Endothelial cell of umbilical vein (primary cell): ENCODE measurements around the gene HCLS1. TPM values are rescaled to one million over a fixed set of nuclear protein-coding genes. Genes with fewer than 3 reads are reported as not detected.

Source experiments
- BruUV-seq: library from RNA; stranded (reverse); fragments of 400-500 nt; replicated peaks from 2 replicates; lab custom pipeline; 2021; lab: Mats Ljungman, UMichigan
- CTCF ChIA-PET: fragments of 300-600, 350-600 bp; sonication (Branson Sonifier 250); formaldehyde crosslinking; loops from one replicate; lab custom pipeline; 2021; ENCODE audit warnings: antibody characterized with exemption, inconsistent platforms; lab: Charles Lee
- POLR2A ChIA-PET: fragments of 300-600, 350-600 bp; sonication (Branson Sonifier 250); formaldehyde crosslinking; loops from one replicate; lab custom pipeline; 2021; ENCODE audit warnings: antibody characterized with exemption, inconsistent platforms; lab: Charles Lee
- DNase-seq: peaks from one replicate; pipeline ENCODE4 v3.0.0-alpha.2; 2011; ENCODE audit warnings: low read depth, low spot score
- FAIRE-seq: peaks from 2 replicates; lab custom pipeline; 2011; peaks lifted over from hg19 to GRCh38; lab: Jason Lieb, UNC
- H2AFZ ChIP-seq: 2 replicates; pipeline ENCODE4 v1.6.0; 2012; ENCODE audit warnings: low read depth, low read length, control low read depth, inconsistent platforms
- H3K27ac ChIP-seq: 2 replicates; pipeline ENCODE4 v1.5.1; 2011; ENCODE audit warnings: low read depth, mild to moderate bottlenecking, control low read depth, low read length, moderate library complexity; ENCODE audit not compliant: insufficient read depth
- H3K27me3 ChIP-seq, 2 experiments: 2 replicates each; pipeline versions ENCODE4 v1.6.0 to v1.6.1; 2011; ENCODE audit warnings: low read length in 2 of 2, mixed read lengths in 1 of 2; ENCODE audit not compliant: control insufficient read depth in 2 of 2, insufficient read depth in 2 of 2
- H3K36me3 ChIP-seq, 2 experiments: 2 replicates in 1 of 2; 3 replicates in 1 of 2; pipeline ENCODE4 v1.5.1; 2011; ENCODE audit warnings: low read length in 2 of 2, mild to moderate bottlenecking in 1 of 2, moderate library complexity in 1 of 2; ENCODE audit not compliant: control insufficient read depth in 2 of 2, insufficient read depth in 2 of 2; ENCODE audit errors: extremely low read depth in 1 of 2
- H3K4me1 ChIP-seq: 3 replicates; pipeline ENCODE4 v1.5.1; 2011; ENCODE audit warnings: mild to moderate bottlenecking, low read length; ENCODE audit not compliant: control insufficient read depth, insufficient read depth; ENCODE audit errors: extremely low read depth
- H3K4me2 ChIP-seq: 2 replicates; pipeline ENCODE4 v1.6.1; 2011; ENCODE audit warnings: low read length, control low read depth, mixed read lengths; ENCODE audit not compliant: insufficient read depth
- H3K4me3 ChIP-seq, 3 experiments: fragments of 200-600 bp in 1 of 3; sonication (generic), shearing (Covaris generic) in 1 of 3; replicated peaks in 1 of 3; 2 replicates each; pipeline ENCODE4 v1.5.1; 2011 to 2016; ENCODE audit warnings: control low read depth in 3 of 3, low read length in 3 of 3, mild to moderate bottlenecking in 2 of 3, inconsistent platforms in 1 of 3, low read depth in 1 of 3, moderate library complexity in 1 of 3; ENCODE audit not compliant: insufficient read depth in 1 of 3
- H3K79me2 ChIP-seq: 2 replicates; pipeline ENCODE4 v1.6.0; 2012; ENCODE audit warnings: low read length, inconsistent platforms; ENCODE audit not compliant: control insufficient read depth, insufficient read depth
- H3K9ac ChIP-seq: replicated peaks from 2 replicates; pipeline ENCODE3; 2011; ENCODE audit warnings: low read length, control low read depth; ENCODE audit not compliant: insufficient read depth; ENCODE audit errors: extremely low read depth
- H3K9me1 ChIP-seq: replicated peaks from 3 replicates; pipeline ENCODE4 v1.6.0; 2011; ENCODE audit warnings: mild to moderate bottlenecking, low read length; ENCODE audit not compliant: control insufficient read depth, insufficient read depth; ENCODE audit errors: extremely low read depth
- H3K9me3 ChIP-seq: replicated peaks from 2 replicates; pipeline ENCODE4 v1.5.1; 2012; ENCODE audit warnings: low read length, inconsistent platforms; ENCODE audit not compliant: control insufficient read depth, insufficient read depth
- H4K20me1 ChIP-seq: replicated peaks from 2 replicates; pipeline ENCODE3; 2011; ENCODE audit warnings: mild to moderate bottlenecking, low read length; ENCODE audit not compliant: control insufficient read depth, insufficient read depth; ENCODE audit errors: extremely low read depth
- CTCF ChIP-seq, 2 donors: IDR thresholded peaks; 1 replicate in 1 of 2; 2 replicates in 1 of 2; pipeline ENCODE4 v1.5.1; 2011; ENCODE audit warnings: low read length in 2 of 2, mild to moderate bottlenecking in 2 of 2, moderate library complexity in 2 of 2, control low read depth in 1 of 2, inconsistent platforms in 1 of 2, low read depth in 1 of 2; ENCODE audit not compliant: insufficient read depth in 1 of 2; ENCODE audit errors: extremely low read depth in 1 of 2
- EZH2 ChIP-seq: IDR thresholded peaks from 2 replicates; pipeline ENCODE4 v1.6.1; 2012; ENCODE audit warnings: borderline replicate concordance, low read depth, mild to moderate bottlenecking, moderate library complexity, low read length, inconsistent platforms; ENCODE audit not compliant: severe bottlenecking
- FOS ChIP-seq: IDR thresholded peaks from 2 replicates; pipeline ENCODE4 v1.6.1; 2011; ENCODE audit warnings: mild to moderate bottlenecking, low read length, moderate library complexity, borderline replicate concordance; ENCODE audit not compliant: insufficient read depth
- GATA2 ChIP-seq: IDR thresholded peaks from 2 replicates; pipeline ENCODE4 v1.7.0; 2011; ENCODE audit warnings: low read depth, mild to moderate bottlenecking, moderate library complexity, mixed read lengths, low read length; ENCODE audit not compliant: insufficient read length, insufficient read depth
- JUN ChIP-seq: IDR thresholded peaks from 2 replicates; pipeline ENCODE4 v1.6.1; 2011; ENCODE audit warnings: borderline replicate concordance, low read depth; ENCODE audit not compliant: insufficient read length, insufficient read depth
- MAX ChIP-seq: IDR thresholded peaks from 2 replicates; pipeline ENCODE4 v1.6.1; 2011; ENCODE audit not compliant: insufficient read depth, insufficient read length
- MYC ChIP-seq: IDR thresholded peaks from one replicate; pipeline ENCODE4 v1.6.1; 2011; ENCODE audit warnings: mild to moderate bottlenecking, low read depth, low read length
- POLR2A ChIP-seq: IDR thresholded peaks from 2 replicates; pipeline ENCODE4 v1.6.1; 2012; ENCODE audit warnings: low read depth, mild to moderate bottlenecking, control low read depth, low read length
- POLR2AphosphoS5 ChIP-seq: IDR thresholded peaks from 2 replicates; pipeline ENCODE4 v1.6.1; 2012; ENCODE audit warnings: low read depth, mild to moderate bottlenecking, control low read depth, low read length, moderate library complexity; ENCODE audit not compliant: insufficient read depth
- dilution Hi-C: fragments of 300-500 bp; cut with MboI; formaldehyde crosslinking; loops from one replicate; pipeline ENCODE4 v1.15.0; 2019; ENCODE audit warnings: low sequenced_read_pairs; ENCODE audit not compliant: extremely low pct_ligation_motif_present
- intact Hi-C: fragments of 100-400 bp; cut with micrococcal nuclease; formaldehyde crosslinking; loops from one replicate; pipeline ENCODE4 v1.10.0; 2022
- polyA plus RNA-seq, 4 experiments: library from polyadenylated mRNA; depleted of rRNA in 3 of 4; stranded (reverse) in 3 of 4; unstranded in 1 of 4; fragments of >200 nt; gene quantifications; 2 replicates each; pipeline versions ENCODE4 v1.2.1 to v1.2.3, GENCODE V29; 2011 to 2012; ENCODE audit warnings: missing spikeins in 1 of 4
- total RNA-seq: library from RNA; stranded (reverse); gene quantifications from 2 replicates; pipeline ENCODE4 v1.2.3, GENCODE V29; 2021

The HCLS1 gene
- total and polyA plus RNA-seq, 2 donors (not counting 3 experiments of a cell fraction or from before 2014, with no cell fraction given), result 51.9 to 63.5 TPM

GRCh38 chr3:121662742-121663141 lies 2.0 kb upstream of the HCLS1 start:
- Histone ChIP-seq H3K36me3 (peaks cover 17 to 19% of the 10 kb centered on the region in 2 experiments), H3K27ac (no peak overlapping the region), H3K9ac (no peak overlapping the region), H3K79me2 (peaks cover 19% of the 10 kb centered on the region), H3K4me3 (no peak overlapping the region), H4K20me1 (no peaks in the 10 kb centered on the region), H3K4me2 (no peak overlapping the region), H3K4me1 (peaks cover 22% of the 10 kb centered on the region), H3K9me3 (no peaks in the 10 kb centered on the region), H3K9me1 (no peaks in the 10 kb centered on the region), H2AFZ (no peak overlapping the region), H3K27me3 (no peaks in the 10 kb centered on the region)
- ChIA-PET POLR2A (interaction anchor here (0.6 kb wide), 1 partner anchor 8 kb away, joined by 6 read pairs; no protein-coding TSS in a partner anchor), CTCF (interaction anchor here (0.8 kb wide), 1 partner anchor 34 kb away, joined by 3 read pairs; no protein-coding TSS in a partner anchor)
- intact Hi-C loops (loop anchor here (5.0 kb wide), 2 partner anchors 115 to 175 kb away; partner anchors contain the start of genes EAF2, IQCB1 and POLQ), dilution Hi-C loops (no loop called here)
- DNase-seq, result no peak
- no TSS peak for BruUV-seq
- TF ChIP-seq EZH2, result no peak
- no peak for TF ChIP-seq POLR2A
- no peak for TF ChIP-seq CTCF (IDR thresholded peaks at IDR 0.05; ENCODE audit: extremely low read depth in 1 of 2, insufficient read depth in 1 of 2, low read depth in 1 of 2, low read length in 2 of 2)
- TF ChIP-seq FOS, result no peak
- FAIRE-seq, result no peak

- ChIA-PET POLR2A (interaction anchor here (0.5 to 0.9 kb wide), 3 partner anchors 12 to 140 kb away, joined by 3 to 6 read pairs (median 3); no protein-coding TSS in a partner anchor), CTCF (interaction anchor here (0.9 to 1.7 kb wide), 5 partner anchors 8 to 732 kb away, joined by 3 to 6 read pairs (median 4); no protein-coding TSS in a partner anchor)
- Histone ChIP-seq H3K4me3 (no peak overlapping the region), H3K9ac (no peak overlapping the region), H3K4me1 (peaks cover 22% of the 10 kb centered on the region), H3K4me2 (no peak overlapping the region), H3K27me3 (no peaks in the 10 kb centered on the region), H4K20me1 (no peaks in the 10 kb centered on the region), H3K9me1 (no peaks in the 10 kb centered on the region), H2AFZ (peak overlapping the region; percentile 90), H3K79me2 (peaks cover 19% of the 10 kb centered on the region), H3K27ac (peak overlapping the region; percentile 89), H3K9me3 (no peaks in the 10 kb centered on the region), H3K36me3 (peaks cover 10 to 13% of the 10 kb centered on the region in 2 experiments)
- DNase-seq (no peak), FAIRE-seq (no peak)
- dilution Hi-C loops (no loop called here), intact Hi-C loops (loop anchor here (5.0 kb wide), 2 partner anchors 114 to 176 kb away; partner anchors contain the start of genes EAF2, IQCB1 and POLQ)
- TF ChIP-seq EZH2 (no peak), MAX (no peak), MYC (no peak), POLR2A (no peak), CTCF (IDR thresholded peaks at IDR 0.05; ENCODE audit: extremely low read depth in 1 of 2, insufficient read depth in 1 of 2, low read depth in 1 of 2, low read length in 2 of 2) (no peak), POLR2AphosphoS5 (no peak), GATA2 (no peak), FOS (no peak), JUN (no peak)
- BruUV-seq, result no TSS peak
Measured at GRCh38 chr3:121661376-121661775, 673 bp upstream of the HCLS1 start.
